CD4-positive, alpha-beta T cell (primary cell): Measurements from ENCODE around the gene MAP3K14. TPM values are rescaled to one million over a fixed set of nuclear protein-coding genes. Genes with fewer than 3 reads are reported as not detected.

Experiments
- ATAC-seq: fragments of 200-7000 bp; cut with Tn5 transposase; one replicate; pipeline ENCODE4 v1.10.0; 2022; ENCODE audit warnings: mild to moderate bottlenecking; ENCODE audit not compliant: poor library complexity
- CTCF ChIA-PET: fragments of 350-600 bp; sonication (Branson Sonifier 250); formaldehyde crosslinking; loops from one replicate; lab custom pipeline; 2021; ENCODE audit warnings: antibody characterized with exemption, inconsistent platforms; lab: Charles Lee
- POLR2A ChIA-PET: fragments of 350-600 bp; sonication (Branson Sonifier 250); formaldehyde crosslinking; loops from one replicate; lab custom pipeline; 2021; ENCODE audit warnings: antibody characterized with exemption, inconsistent platforms; lab: Charles Lee
- DNase-seq, 14 experiments: peaks; one replicate each; pipeline ENCODE4 v3.0.0-alpha.2; 2013 to 2020; ENCODE audit warnings: mixed read lengths in 2 of 14
- H3K27ac ChIP-seq, 2 donors: one replicate each; pipeline versions ENCODE4 v1.5.1 to v1.7.0; 2013; ENCODE audit warnings: low read length in 2 of 2, low read depth in 1 of 2, mild to moderate bottlenecking in 1 of 2
- H3K27me3 ChIP-seq, 2 experiments: 1 replicate in 1 of 2; 2 replicates in 1 of 2; pipeline versions ENCODE4 v1.6.1 to v1.7.0; 2013; ENCODE audit warnings: low read length in 2 of 2, control low read depth in 1 of 2, mild to moderate bottlenecking in 1 of 2, moderate library complexity in 1 of 2; ENCODE audit not compliant: insufficient read depth in 2 of 2, control insufficient read depth in 1 of 2
- H3K36me3 ChIP-seq: one replicate; pipeline ENCODE4 v1.6.1; 2013; ENCODE audit warnings: low read length, control low read depth; ENCODE audit not compliant: insufficient read depth
- H3K4me1 ChIP-seq: one replicate; pipeline ENCODE4 v1.6.1; 2013; ENCODE audit warnings: low read length, control low read depth; ENCODE audit not compliant: insufficient read depth
- H3K4me3 ChIP-seq: one replicate; pipeline ENCODE4 v1.5.1; 2013; ENCODE audit warnings: mild to moderate bottlenecking, low read length, moderate library complexity
- H3K9me3 ChIP-seq, 2 experiments: 1 replicate in 1 of 2; 2 replicates in 1 of 2; pipeline versions ENCODE4 v1.6.1 to v1.7.0; 2013; ENCODE audit warnings: low read length in 2 of 2, mild to moderate bottlenecking in 2 of 2, control low read depth in 1 of 2, moderate library complexity in 1 of 2; ENCODE audit not compliant: control insufficient read depth in 1 of 2, insufficient read depth in 1 of 2
- H3K27ac Mint-ChIP-seq: one replicate; pipeline ENCODE4 v1.8.0; 2020; ENCODE audit warnings: mixed read lengths
- H3K27me3 Mint-ChIP-seq: one replicate; pipeline ENCODE4 v1.8.0; 2021; ENCODE audit warnings: mixed read lengths
- H3K36me3 Mint-ChIP-seq: one replicate; pipeline ENCODE4 v1.8.0; 2021; ENCODE audit warnings: low read depth, mixed read lengths
- H3K4me1 Mint-ChIP-seq: one replicate; pipeline ENCODE4 v1.8.0; 2021; ENCODE audit warnings: low read depth, mixed read lengths
- H3K4me3 Mint-ChIP-seq: one replicate; pipeline ENCODE4 v1.8.0; 2020; ENCODE audit warnings: mild to moderate bottlenecking, mixed read lengths
- H3K9me3 Mint-ChIP-seq: one replicate; pipeline ENCODE4 v1.8.0; 2020; ENCODE audit warnings: mixed read lengths
- intact Hi-C, 2 experiments: fragments of 100-400 bp; cut with DNase I in 1 of 2; cut with micrococcal nuclease in 1 of 2; formaldehyde crosslinking; loops; one replicate each; pipeline versions ENCODE4 v1.15.1 to v1.9.0; 2023 to 2025; cut with DNase I, micrococcal nuclease
- total RNA-seq, 174 experiments: library from RNA in 2 of 174; stranded (reverse) in 2 of 174; gene quantifications; one replicate each; pipeline ENCODE4 v1.2.3 and lab custom pipeline; 2021 to 2026
- TF ChIP-seq, protein P1 (sequence below): fragments of 200-600 bp; IDR thresholded peaks from one replicate; pipeline ENCODE4 v1.8.0; 2022; ENCODE audit warnings: antibody characterized with exemption, mild to moderate bottlenecking

The MAP3K14 gene
- total RNA-seq, 2 experiments from 2014 or later, result 41.4 to 46.5 TPM

DNA sequence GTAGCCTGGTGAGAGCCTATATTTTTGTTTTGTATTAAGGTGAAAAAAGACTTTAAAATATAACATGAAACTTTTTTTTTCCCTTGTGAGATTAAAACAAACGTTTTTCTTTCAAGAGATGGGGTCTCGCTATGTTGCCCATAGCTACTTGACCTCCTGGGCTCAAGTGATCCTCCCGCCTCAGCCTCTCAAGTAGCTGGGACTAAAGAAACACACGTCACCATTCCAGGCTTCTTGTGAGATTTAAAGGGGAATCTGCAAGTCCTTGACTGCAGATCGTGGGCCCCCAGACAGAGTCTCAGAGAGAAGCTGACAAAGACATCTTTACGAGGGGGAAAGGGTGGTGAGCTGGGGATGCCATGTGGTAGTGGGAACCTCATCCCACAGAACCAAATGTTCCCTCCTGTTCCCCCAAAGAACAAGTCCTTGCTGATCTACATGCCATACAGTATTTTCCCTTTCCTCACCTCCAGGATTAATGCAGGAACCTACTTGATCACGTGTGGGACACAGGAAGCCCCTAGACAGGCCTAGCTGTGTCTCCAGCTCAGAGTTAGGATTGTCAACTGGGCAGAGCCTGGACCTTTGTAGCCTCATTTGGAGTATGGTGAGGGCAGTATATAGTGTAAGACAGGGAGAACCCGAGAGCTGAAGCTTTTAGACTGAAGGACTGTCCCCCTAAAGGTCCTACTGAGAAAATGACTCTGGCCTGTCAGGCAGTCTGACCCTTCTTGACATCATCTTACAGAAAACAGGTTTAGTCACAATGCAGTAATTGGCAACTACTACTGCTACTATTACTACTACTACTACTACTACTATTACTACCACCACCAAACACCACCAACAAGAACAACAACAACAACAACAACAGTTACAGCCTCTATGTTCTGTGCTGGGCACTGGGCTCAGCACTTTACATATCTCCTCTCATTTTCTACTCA lies 4.1 kb downstream of the MAP3K14 start:
- H3K4me3 ChIP-seq, result peak overlapping the region; percentile 29
- peaks cover 79% of the 10 kb centered on the region for H3K4me1 ChIP-seq
- Mint-ChIP-seq H3K27ac (peak overlapping the region; percentile 82), H3K4me3 (peak overlapping the region; percentile 85), H3K9me3 (no peaks in the 10 kb centered on the region), H3K27me3 (no peaks in the 10 kb centered on the region), H3K4me1 (peaks cover 85% of the 10 kb centered on the region), H3K36me3 (peaks cover 35% of the 10 kb centered on the region)
- no peaks in the 10 kb centered on the region for H3K9me3 ChIP-seq
- H3K27ac ChIP-seq, result peak overlapping the region; percentile 84 to 85
- intact Hi-C loops, result no loop called here
- CTCF ChIA-PET, result interaction anchor here (1.3 to 3.2 kb wide), 3 partner anchors 36 to 178 kb away, joined by 7 to 21 read pairs (median 11); partner anchors contain the start of gene ACBD4
- DNase-seq (peak in 3 of 14 experiments; percentile 41 to 50 (median 43)), ATAC-seq (no peak)
- TF ChIP-seq, protein P1, sequence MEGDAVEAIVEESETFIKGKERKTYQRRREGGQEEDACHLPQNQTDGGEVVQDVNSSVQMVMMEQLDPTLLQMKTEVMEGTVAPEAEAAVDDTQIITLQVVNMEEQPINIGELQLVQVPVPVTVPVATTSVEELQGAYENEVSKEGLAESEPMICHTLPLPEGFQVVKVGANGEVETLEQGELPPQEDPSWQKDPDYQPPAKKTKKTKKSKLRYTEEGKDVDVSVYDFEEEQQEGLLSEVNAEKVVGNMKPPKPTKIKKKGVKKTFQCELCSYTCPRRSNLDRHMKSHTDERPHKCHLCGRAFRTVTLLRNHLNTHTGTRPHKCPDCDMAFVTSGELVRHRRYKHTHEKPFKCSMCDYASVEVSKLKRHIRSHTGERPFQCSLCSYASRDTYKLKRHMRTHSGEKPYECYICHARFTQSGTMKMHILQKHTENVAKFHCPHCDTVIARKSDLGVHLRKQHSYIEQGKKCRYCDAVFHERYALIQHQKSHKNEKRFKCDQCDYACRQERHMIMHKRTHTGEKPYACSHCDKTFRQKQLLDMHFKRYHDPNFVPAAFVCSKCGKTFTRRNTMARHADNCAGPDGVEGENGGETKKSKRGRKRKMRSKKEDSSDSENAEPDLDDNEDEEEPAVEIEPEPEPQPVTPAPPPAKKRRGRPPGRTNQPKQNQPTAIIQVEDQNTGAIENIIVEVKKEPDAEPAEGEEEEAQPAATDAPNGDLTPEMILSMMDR, result no peak
- H3K27me3 ChIP-seq, result no peaks in the 10 kb centered on the region
- peaks cover 30% of the 10 kb centered on the region for H3K36me3 ChIP-seq
- POLR2A ChIA-PET, result interaction anchor here (0.6 to 3.5 kb wide), 18 partner anchors 11 to 1943 kb away, joined by 3 to 23 read pairs (median 5); partner anchors contain the start of genes EFTUD2, FMNL1, HEXIM1 and HEXIM2

DNA sequence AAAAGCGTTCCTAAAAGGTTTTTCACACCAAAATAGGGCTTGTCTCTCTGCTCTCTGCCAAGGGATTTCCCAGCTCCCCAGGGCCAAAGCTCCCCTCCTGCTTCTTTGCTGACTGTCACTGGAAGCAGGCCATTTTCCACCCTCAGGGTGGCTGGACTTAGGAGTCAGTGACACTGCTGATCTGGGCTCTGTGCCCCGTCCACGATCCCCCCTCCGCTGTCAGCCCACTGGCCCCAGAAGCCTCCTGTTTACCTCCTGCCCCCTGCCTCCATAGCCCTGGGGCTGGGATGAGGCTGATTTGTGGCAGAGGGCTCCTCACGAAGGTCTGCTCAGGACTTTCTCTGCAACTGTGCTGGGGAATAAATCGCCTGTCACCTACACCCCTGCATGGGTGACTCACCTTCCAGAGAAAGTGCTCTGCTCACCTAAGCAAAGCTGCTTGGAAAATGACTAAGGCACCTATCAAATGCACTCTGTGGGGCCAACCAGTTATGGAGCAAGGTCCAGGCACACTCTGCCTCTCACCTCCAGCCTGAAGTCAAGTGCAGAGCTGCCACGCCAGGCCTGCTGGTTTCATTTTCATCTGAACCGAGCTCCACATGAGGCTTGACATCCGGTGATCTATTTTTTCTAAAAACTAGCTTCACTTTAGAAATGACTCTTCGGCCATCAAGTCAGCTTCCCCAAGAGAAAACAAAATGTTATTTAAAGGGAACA lies 4.9 kb downstream of the MAP3K14 start:
- Histone ChIP-seq H3K27me3 (no peaks in the 10 kb centered on the region), H3K27ac (peak overlapping the region; percentile 84 to 85), H3K4me1 (peaks cover 83% of the 10 kb centered on the region), H3K4me3 (peak overlapping the region; percentile 29), H3K36me3 (peaks cover 30% of the 10 kb centered on the region), H3K9me3 (no peaks in the 10 kb centered on the region)
- ChIA-PET POLR2A (interaction anchor here (0.6 to 3.5 kb wide), 20 partner anchors 10 to 1942 kb away, joined by 3 to 23 read pairs (median 4); partner anchors contain the start of genes EFTUD2, FMNL1, HEXIM1 and HEXIM2), CTCF (interaction anchor here (0.9 to 3.2 kb wide), 5 partner anchors 13 to 177 kb away, joined by 3 to 21 read pairs (median 7); partner anchors contain the start of gene ACBD4)
- TF ChIP-seq, protein P1, result no peak
- Mint-ChIP-seq H3K9me3 (no peaks in the 10 kb centered on the region), H3K4me3 (peak overlapping the region; percentile 85), H3K36me3 (peaks cover 37% of the 10 kb centered on the region), H3K27me3 (no peaks in the 10 kb centered on the region), H3K27ac (peak overlapping the region; percentile 82), H3K4me1 (peaks cover 84% of the 10 kb centered on the region)
- intact Hi-C loops, result no loop called here
- peak; percentile 11 for ATAC-seq
- peak; percentile 39 to 87 (median 60) for DNase-seq

DNA sequence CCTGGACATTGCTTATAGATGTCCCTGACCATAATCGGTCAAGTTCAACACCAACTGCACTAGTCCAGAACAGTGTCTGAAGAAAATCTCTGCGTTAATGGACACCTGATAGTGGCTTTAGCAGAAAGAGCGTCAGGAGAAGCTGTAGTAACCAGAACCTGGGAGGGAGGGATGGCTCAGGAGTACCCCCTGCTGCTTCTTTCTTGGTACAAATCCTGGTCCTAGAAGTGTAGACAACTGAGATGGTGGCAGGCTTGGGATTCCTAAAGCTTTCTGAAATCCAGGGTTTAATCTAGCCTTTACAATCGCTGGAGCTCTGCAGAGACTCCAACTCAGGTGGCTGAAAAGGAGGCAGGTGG lies 5.4 kb downstream of the MAP3K14 start:
- Mint-ChIP-seq H3K9me3 (no peaks in the 10 kb centered on the region), H3K27me3 (no peaks in the 10 kb centered on the region), H3K4me3 (peak overlapping the region; percentile 85), H3K27ac (peak overlapping the region; percentile 82), H3K36me3 (peaks cover 36% of the 10 kb centered on the region), H3K4me1 (peaks cover 87% of the 10 kb centered on the region)
- DNase-seq (no peak), ATAC-seq (no peak)
- TF ChIP-seq, protein P1, result no peak
- intact Hi-C loops, result no loop called here
- H3K4me3 ChIP-seq, result no peak overlapping the region
- no peaks in the 10 kb centered on the region for H3K27me3 ChIP-seq
- H3K36me3 ChIP-seq, result peaks cover 30% of the 10 kb centered on the region
- ChIA-PET CTCF (interaction anchor here (0.9 to 3.2 kb wide), 5 partner anchors 13 to 176 kb away, joined by 3 to 21 read pairs (median 7); partner anchors contain the start of gene ACBD4), POLR2A (interaction anchor here (0.9 to 3.5 kb wide), 12 partner anchors 9 to 163 kb away, joined by 3 to 23 read pairs (median 6); partner anchors contain the start of genes FMNL1 and HEXIM1)
- peak overlapping the region; percentile 84 to 85 for H3K27ac ChIP-seq
- H3K9me3 ChIP-seq, result no peaks in the 10 kb centered on the region
- peaks cover 88% of the 10 kb centered on the region for H3K4me1 ChIP-seq
